Common myeloid progenitor, CD34-positive (primary cell): Measurements from ENCODE around the gene PRRT1B. TPM values are rescaled to one million over a fixed set of nuclear protein-coding genes. Genes with fewer than 3 reads are reported as not detected.

Experiments used
- CTCF ChIA-PET: fragments of 350-600 bp; sonication (Branson Sonifier 250); formaldehyde crosslinking; loops from one replicate; lab custom pipeline; 2021; ENCODE audit warnings: antibody characterized with exemption; lab: Charles Lee
- POLR2A ChIA-PET: fragments of 350-600 bp; sonication (Branson Sonifier 250); formaldehyde crosslinking; loops from one replicate; lab custom pipeline; 2021; ENCODE audit warnings: antibody characterized with exemption; lab: Charles Lee
- DNase-seq, 3 donors: peaks; one replicate each; pipeline versions ENCODE4 v3.0.0 to v3.0.0-alpha.2; 2013
- H3K27ac ChIP-seq, 2 experiments: 1 replicate in 1 of 2; 2 replicates in 1 of 2; pipeline ENCODE4 v1.7.0; 2013; ENCODE audit warnings: inconsistent platforms in 2 of 2, low read length in 2 of 2, mild to moderate bottlenecking in 2 of 2, low read depth in 1 of 2, moderate library complexity in 1 of 2; ENCODE audit not compliant: severe bottlenecking in 2 of 2, insufficient read depth in 1 of 2, poor library complexity in 1 of 2
- H3K27me3 ChIP-seq, 5 experiments: replicated peaks in 2 of 5; 1 replicate in 3 of 5; 2 replicates in 2 of 5; pipeline versions ENCODE4 v1.6.1 to v1.7.0; 2013; ENCODE audit warnings: low read length in 4 of 5, mild to moderate bottlenecking in 2 of 5, moderate library complexity in 2 of 5, inconsistent platforms in 1 of 5; ENCODE audit not compliant: insufficient read depth in 5 of 5, control insufficient read depth in 4 of 5
- H3K36me3 ChIP-seq, 4 experiments: 1 replicate in 2 of 4; 2 replicates in 2 of 4; pipeline versions ENCODE4 v1.6.1 to v1.7.0; 2013; ENCODE audit warnings: low read length in 3 of 4, control low read depth in 1 of 4, mild to moderate bottlenecking in 1 of 4; ENCODE audit not compliant: control insufficient read depth in 4 of 4, insufficient read depth in 4 of 4
- H3K4me1 ChIP-seq, 4 experiments: 1 replicate in 3 of 4; 2 replicates in 1 of 4; pipeline versions ENCODE4 v1.6.1 to v1.7.1; 2013; ENCODE audit warnings: low read length in 3 of 4, mild to moderate bottlenecking in 3 of 4, control low read depth in 1 of 4, inconsistent platforms in 1 of 4, moderate library complexity in 1 of 4; ENCODE audit not compliant: control insufficient read depth in 4 of 4, insufficient read depth in 4 of 4; ENCODE audit errors: control extremely low read depth in 1 of 4
- H3K4me3 ChIP-seq, 7 experiments: 1 replicate in 4 of 7; 2 replicates in 3 of 7; pipeline versions ENCODE4 v1.5.1 to v1.7.0; 2013; ENCODE audit warnings: mild to moderate bottlenecking in 7 of 7, low read length in 6 of 7, moderate library complexity in 6 of 7, inconsistent platforms in 2 of 7, low read depth in 2 of 7, control low read depth in 1 of 7; ENCODE audit not compliant: insufficient read depth in 4 of 7, control insufficient read depth in 1 of 7; ENCODE audit errors: extremely low read depth in 1 of 7
- H3K9me3 ChIP-seq, 5 experiments: 1 replicate in 4 of 5; 2 replicates in 1 of 5; pipeline versions ENCODE4 v1.6.1 to v1.7.1; 2013; ENCODE audit warnings: low read length in 4 of 5, mild to moderate bottlenecking in 2 of 5, inconsistent platforms in 1 of 5, low read depth in 1 of 5, moderate library complexity in 1 of 5; ENCODE audit not compliant: control insufficient read depth in 4 of 5, insufficient read depth in 2 of 5; ENCODE audit errors: control extremely low read depth in 1 of 5
- WGBS: methylation state at CpG from one replicate; pipeline ENCODE4 v1.1.5; 2013; ENCODE audit not compliant: insufficient coverage; 5-methylcytosine and 5-hydroxymethylcytosine counted together
- polyA plus RNA-seq: library from polyadenylated mRNA; unstranded; fragments of 120-200 nt; gene quantifications from one replicate; pipeline ENCODE4 v1.2.1, GENCODE V29; 2013

Gene PRRT1B
- polyA plus RNA-seq = not detected

- Histone ChIP-seq H3K36me3 (peaks cover 0 to 3% (median 0%) of the 10 kb centered on the region in 4 experiments), H3K4me1 (peaks cover 0 to 13% (median 7%) of the 10 kb centered on the region in 4 experiments), H3K9me3 (peaks cover 0 to 31% (median 25%) of the 10 kb centered on the region in 5 experiments), H3K27me3 (peaks cover 7 to 55% (median 13%) of the 10 kb centered on the region in 5 experiments), H3K4me3 (peak within 1 kb of the TSS in 3 of 7 experiments; percentile 11 to 77 (median 48)), H3K27ac (no peak within 1 kb of the TSS)
- WGBS = 33% methylated on average over 43 of the region's 50 CpGs
- no peak for DNase-seq
- ChIA-PET CTCF (interaction anchor here (0.6 to 1.2 kb wide), 2 partner anchors 15 to 718 kb away, joined by 3 read pairs; no protein-coding TSS in a partner anchor), POLR2A (no interaction called here)
Measured at GRCh38 chr9:131545003-131545785, at the start of gene PRRT1B. TSS of gene PRRT1B (plus strand) at chr9:131545523. CDS start at chr9:131545616, 93 bp downstream.

DNA sequence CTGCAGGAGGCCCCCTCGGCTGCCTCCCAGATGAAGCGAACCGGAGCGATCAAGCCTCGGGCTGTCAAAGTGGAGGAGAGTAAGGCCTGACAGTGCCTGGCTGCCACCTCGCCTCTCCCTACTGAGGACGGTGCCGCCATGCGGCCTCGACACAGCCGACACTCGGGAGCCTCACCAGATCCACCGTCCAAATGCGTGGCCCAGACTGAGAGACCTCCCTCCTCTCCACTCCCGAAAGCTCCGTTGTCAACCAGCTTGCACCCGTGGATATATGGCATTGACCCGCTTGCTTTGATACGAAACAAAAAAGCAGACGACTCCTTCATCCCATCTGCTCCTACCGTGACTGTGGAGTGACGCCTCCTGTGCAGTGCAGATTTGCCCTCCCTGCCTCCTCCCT is 49.5 kb upstream of the PRRT1B start:
- H3K36me3 ChIP-seq = peaks cover 20 to 95% (median 83%) of the 10 kb centered on the region in 4 experiments

DNA sequence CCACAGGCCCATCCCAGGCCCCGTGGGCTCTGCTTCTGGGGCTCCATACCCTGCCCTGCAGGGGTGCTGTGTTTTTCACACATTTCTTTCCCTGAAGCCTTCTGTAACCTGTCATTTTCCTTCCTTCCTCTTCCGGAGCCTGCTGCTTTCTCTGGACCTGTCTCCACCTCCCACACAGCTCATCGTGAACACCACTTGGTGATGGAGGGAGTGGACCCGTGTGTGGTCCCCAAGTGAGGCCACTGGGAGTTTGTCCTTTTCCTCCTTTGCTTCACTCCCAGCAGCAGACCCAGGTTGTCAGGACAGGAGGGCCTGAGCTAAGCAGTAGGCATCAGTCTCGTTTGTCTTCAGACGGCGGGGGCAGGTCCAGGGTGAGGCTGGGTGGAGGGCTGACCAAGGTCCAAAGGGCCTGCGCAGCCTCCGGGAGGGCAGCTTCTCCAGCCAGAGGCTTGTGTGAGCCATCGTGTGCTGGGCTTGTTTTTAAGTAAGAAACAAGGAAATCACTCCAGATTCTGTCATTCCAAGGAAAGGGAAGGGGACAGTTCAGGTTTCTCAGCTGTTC is 48.4 kb upstream of the PRRT1B start:
- no peak overlapping the region for H3K27ac ChIP-seq
- CTCF ChIA-PET = interaction anchor here (1.4 kb wide), 3 partner anchors 9 to 95 kb away, joined by 3 read pairs; no protein-coding TSS in a partner anchor
- H3K4me1 ChIP-seq = peaks cover 0 to 9% (median 4%) of the 10 kb centered on the region in 4 experiments
- H3K4me3 ChIP-seq = no peak overlapping the region
- WGBS = 92% methylated on average over 9 of the region's 10 CpGs
- POLR2A ChIA-PET = no interaction called here
- no peaks in the 10 kb centered on the region for H3K27me3 ChIP-seq
- H3K9me3 ChIP-seq = no peaks in the 10 kb centered on the region
- DNase-seq = no peak
- peaks cover 16 to 84% (median 73%) of the 10 kb centered on the region in 4 experiments for H3K36me3 ChIP-seq

More for the DNA sequence above, 49.5 kb upstream of the PRRT1B start:
- H3K4me3 ChIP-seq = no peak overlapping the region
- WGBS = 97% methylated on average over 22 of the region's 22 CpGs
- POLR2A ChIA-PET = no interaction called here
- no peaks in the 10 kb centered on the region for H3K27me3 ChIP-seq
- peaks cover 0 to 1% (median under 1%) of the 10 kb centered on the region in 4 experiments for H3K4me1 ChIP-seq
- no peak for DNase-seq
- no peak overlapping the region for H3K27ac ChIP-seq
- CTCF ChIA-PET = interaction anchor here (0.6 kb wide), 1 partner anchor 32 kb away, joined by 8 read pairs; no protein-coding TSS in a partner anchor
- no peaks in the 10 kb centered on the region for H3K9me3 ChIP-seq

- 95% methylated on average over 7 of the region's 7 CpGs for WGBS
- no peak overlapping the region for H3K27ac ChIP-seq
- no peaks in the 10 kb centered on the region for H3K9me3 ChIP-seq
- DNase-seq = no peak
- no peak overlapping the region for H3K4me3 ChIP-seq
- ChIA-PET CTCF (interaction anchor here (0.7 kb wide), 1 partner anchor 11 kb away, joined by 4 read pairs; no protein-coding TSS in a partner anchor), POLR2A (interaction anchor here (0.9 kb wide), 1 partner anchor 19 kb away, joined by 3 read pairs; no protein-coding TSS in a partner anchor)
- H3K27me3 ChIP-seq = no peaks in the 10 kb centered on the region
- peaks cover 0 to 28% (median 19%) of the 10 kb centered on the region in 4 experiments for H3K4me1 ChIP-seq
- peaks cover 9 to 60% (median 52%) of the 10 kb centered on the region in 4 experiments for H3K36me3 ChIP-seq
Measured at GRCh38 chr9:131499254-131499767, 46.0 kb upstream of the PRRT1B start.

DNA sequence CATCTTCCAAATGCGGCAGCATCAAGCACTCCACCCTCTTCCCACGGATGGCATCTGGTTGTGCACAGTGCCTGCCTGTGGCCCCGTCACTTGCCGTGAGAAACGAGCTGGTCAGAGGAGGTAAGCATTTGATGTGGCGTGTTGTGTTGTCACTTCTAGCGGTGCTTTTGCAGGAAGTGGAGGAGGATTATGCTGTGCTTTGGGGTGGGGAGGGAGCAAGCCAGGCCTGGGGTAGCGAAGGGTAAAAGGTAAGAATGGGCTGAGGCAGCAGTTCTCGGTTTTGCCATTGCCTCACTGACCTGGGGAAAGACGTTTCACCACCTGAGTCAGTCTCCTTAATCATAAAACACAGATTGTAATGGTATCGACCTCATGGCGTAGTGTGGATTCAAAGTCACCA is 44.9 kb upstream of the PRRT1B start:
- DNase-seq = no peak
- Histone ChIP-seq H3K4me1 (peaks cover 0 to 31% (median 20%) of the 10 kb centered on the region in 4 experiments), H3K27me3 (no peaks in the 10 kb centered on the region), H3K9me3 (no peaks in the 10 kb centered on the region), H3K27ac (no peak overlapping the region), H3K36me3 (peaks cover 9 to 50% (median 42%) of the 10 kb centered on the region in 4 experiments), H3K4me3 (no peak overlapping the region)
- WGBS = 84% methylated on average over 10 of the region's 12 CpGs
- ChIA-PET CTCF (interaction anchor here (0.7 to 0.9 kb wide), 2 partner anchors 11 to 245 kb away, joined by 3 to 4 read pairs; no protein-coding TSS in a partner anchor), POLR2A (no interaction called here)

DNA sequence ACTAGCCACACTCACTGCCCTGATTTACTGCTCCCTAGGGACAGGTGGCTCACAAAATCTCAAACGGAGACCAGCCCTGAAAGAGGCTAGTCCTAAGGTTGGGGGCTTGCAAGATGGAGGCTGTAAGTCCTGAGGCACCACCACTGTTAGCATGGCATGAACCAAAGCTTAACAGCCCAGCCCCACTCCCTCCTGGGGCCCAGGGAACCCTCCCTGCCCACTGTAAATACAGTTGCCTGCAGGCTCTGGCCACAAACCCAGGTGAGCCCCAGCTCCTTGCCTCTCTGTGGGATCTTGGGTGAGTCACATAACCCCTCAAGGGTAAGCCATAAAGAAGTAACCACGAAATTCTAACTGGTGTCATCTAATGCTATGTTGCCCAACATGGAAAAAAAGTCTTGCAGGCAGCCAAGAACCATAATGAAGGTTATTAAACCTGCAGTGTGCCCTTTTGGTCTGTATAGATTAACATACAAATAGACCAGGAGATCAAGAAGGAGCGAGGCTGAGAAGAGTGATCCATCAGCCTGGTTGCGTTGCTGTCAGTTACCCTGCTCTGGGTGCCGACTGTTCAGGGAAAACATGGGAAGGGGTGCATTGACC is 44.3 kb upstream of the PRRT1B start:
- whole genome bisulfite sequencing = 83% methylated on average over 5 of the region's 5 CpGs
- Histone ChIP-seq H3K4me3 (no peak overlapping the region), H3K9me3 (no peaks in the 10 kb centered on the region), H3K36me3 (peaks cover 7 to 43% (median 35%) of the 10 kb centered on the region in 4 experiments), H3K27me3 (no peaks in the 10 kb centered on the region), H3K4me1 (peaks cover 0 to 31% (median 20%) of the 10 kb centered on the region in 4 experiments), H3K27ac (no peak overlapping the region)
- DNase-seq = peak; percentile 34 to 73 (median 66)
- CTCF ChIA-PET = interaction anchor here (0.7 kb wide), 1 partner anchor 244 kb away, joined by 4 read pairs; no protein-coding TSS in a partner anchor
- POLR2A ChIA-PET = interaction anchor here (0.6 kb wide), 1 partner anchor 236 kb away, joined by 3 read pairs; no protein-coding TSS in a partner anchor
